ENCODE results near the gene PRKG1.

PRKG1 gene

DNA sequence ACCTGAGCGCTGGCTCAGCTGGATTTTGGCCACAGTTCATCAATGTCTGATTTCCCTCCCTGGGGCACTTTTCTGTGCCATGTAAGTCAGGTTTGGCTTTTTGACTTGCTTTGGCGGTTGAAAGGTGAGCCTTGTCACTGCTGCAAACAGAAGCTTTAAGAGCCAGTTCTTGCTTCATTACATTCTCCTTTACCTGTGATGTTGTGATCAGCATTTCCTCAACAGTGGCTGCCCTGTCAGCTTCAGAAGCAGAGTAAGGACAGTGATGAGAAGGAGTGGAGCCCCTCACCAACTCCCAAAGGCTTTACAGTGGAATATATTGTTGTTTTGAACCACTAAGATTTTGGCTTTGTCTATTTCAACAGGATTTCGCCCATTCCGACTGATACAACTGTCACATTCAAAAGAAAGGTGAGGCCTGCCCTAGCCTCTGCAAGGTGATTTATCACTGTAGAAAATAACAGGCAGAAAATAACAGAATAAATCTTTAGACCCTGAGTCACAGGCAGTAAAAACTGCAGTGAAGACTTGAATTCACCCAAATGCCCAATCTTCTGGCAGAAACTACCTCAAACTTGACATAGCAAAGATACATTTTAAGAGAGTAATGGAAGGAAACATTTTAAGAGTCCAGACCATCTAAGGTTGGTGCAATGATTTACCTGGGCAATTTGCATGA, 1226.5 kb downstream of the PRKG1 start:
- DNase-seq (ENCODE audit: low read depth, low spot score): no peak

DNA sequence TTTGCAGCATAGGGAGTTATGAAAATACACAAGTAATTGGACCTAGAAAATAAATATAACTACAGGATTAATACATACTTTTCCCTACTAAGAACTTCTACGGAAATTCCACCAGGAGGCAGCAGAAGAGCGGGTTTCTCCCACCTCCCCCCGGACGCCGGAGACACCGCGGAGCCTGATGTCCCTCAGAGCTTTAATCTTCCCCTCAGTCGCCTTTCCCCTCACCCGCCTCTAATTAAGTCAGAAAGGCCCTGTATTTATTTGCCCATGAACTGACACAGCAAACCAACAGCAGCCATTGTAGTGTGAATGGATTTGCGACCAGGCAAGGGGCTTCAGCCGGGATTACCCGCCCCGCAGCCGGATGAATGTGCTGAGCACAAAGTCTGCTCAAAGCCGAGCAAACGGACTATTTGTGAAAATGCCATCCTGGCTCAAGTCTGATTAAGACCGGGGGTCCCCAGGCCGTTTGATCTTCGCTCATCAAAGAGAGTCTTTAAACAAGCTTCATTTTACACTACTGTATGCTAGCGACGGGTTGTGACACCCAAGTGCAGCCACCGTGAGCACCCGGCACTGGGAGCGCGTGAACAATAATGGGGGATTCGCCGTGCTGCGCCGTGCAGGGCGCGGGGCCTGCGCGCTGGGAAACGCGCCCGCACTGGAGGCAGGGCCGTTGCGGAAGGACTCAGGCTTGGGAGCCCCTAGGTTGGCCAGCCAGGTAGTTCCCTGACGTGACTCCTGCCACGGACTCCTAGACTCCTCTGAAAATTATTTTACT, 1234.2 kb downstream of the PRKG1 start:
- DNase-seq (ENCODE audit: low read depth, low spot score): no peak

DNA sequence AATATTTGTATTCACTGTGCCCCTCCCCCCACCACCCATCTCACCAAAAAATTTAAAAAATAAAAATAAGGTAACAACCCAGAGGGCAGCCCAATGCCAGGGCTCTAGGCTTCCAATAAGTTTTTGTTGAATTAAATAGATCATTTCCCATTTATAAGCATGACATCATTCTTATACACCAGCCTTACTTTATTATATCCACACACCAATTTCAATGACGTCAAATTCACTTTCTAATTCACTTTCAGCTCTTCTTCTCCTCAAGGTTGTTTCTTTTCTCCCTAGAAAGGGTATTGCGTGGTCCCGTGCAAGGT, 1238.6 kb downstream of the PRKG1 start:
- DNase-seq (ENCODE audit: low read depth, low spot score): no peak

DNA sequence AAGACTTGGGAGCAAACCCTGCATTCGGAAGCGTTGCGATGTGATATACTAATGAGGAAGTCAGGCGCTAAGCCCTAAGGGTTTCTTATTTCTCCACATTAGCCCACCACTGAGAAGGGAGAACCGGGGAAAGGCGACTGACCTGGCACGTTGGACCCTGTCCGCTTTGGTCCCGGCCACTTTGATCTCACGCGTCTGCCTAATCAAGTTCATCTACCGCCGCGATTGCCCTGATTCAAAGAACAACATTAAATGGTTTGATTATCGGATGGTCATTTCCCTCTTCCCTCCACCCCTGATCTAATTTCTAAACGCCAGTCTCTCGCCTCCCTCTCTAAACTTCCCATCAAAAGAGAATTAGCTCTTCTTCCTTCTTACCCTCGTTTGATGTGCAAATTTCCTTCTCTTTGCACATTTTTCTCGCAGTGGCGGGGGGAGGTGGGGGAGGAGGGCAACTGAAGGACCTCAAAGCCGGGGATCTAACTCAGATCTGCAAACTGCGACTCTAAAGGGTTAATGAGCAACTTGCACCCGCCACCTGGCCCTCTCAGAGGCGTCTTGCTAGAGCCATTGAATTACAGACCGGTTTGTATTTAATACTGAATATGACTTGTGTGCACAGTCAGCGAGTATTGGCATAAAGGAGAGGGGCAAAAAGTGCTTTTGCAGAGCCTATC, 1239.1 kb downstream of the PRKG1 start:
- no peak for DNase-seq (ENCODE audit: low read depth, low spot score)

DNA sequence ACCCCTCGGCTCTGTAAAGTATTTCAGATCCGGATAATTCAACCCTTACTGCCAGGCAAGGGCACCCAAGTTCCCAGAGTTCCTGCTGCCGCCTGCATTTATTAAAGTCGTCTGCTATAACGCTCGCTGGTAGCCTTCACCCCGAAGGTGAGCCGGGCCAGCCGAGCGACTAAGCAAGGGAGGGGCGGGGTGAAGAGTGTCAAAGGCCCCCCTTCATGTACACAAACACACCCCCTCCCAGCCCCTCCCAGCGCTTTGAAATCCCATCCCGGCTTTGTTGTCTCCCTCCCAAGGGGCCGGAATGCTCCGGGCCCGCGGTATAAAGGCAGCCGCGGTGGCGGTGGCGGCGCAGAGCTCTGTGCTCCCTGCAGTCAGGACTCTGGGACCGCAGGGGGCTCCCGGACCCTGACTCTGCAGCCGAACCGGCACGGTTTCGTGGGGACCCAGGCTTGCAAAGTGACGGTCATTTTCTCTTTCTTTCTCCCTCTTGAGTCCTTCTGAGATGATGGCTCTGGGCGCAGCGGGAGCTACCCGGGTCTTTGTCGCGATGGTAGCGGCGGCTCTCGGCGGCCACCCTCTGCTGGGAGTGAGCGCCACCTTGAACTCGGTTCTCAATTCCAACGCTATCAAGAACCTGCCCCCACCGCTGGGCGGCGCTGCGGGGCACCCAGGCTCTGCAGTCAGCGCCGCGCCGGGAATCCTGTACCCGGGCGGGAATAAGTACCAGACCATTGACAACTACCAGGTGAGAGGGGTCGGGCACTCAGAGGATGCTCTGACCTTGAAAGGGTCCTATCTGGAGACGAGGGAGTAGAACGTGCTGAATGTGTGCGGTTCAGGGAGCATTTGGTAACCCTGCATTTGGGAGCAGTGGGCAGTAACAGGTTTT, 1239.9 kb downstream of the PRKG1 start, which contains the start of gene DKK1:
DKK1 (plus strand) TSS at position 349 of the 889 bp plus-strand sequence; CDS start at position 503, 154 bp downstream.
- peak; percentile 30 for DNase-seq (ENCODE audit: low read depth, low spot score)

DNA sequence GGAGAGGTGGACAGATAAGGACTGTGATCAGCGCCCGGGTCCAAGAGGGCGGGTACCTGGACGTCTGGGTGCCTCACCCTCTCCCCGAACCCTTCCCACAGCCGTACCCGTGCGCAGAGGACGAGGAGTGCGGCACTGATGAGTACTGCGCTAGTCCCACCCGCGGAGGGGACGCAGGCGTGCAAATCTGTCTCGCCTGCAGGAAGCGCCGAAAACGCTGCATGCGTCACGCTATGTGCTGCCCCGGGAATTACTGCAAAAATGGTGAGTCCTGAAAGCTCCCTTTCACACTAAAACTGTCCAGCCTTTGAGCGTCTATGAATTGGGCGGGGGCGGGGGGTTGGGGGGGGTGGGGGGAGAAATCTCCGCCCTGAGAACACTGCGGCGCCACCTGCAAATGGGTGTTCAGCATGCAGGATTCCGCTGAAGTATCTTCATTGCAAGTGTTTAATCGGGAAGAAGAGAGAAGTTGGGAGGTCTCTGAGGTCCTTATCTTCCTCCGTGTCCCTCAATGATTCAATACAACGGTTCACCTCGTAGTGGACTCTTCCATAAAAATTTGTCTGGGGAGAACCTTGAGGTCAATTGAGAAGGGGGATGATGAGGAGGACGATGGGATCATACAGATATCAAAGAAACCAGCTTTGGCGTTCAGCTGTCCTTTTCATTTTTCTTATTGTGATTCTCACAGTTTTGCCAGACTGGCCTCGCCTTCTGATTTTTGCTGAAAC, 1240.7 kb downstream of the PRKG1 start:
- DNase-seq (ENCODE audit: low read depth, low spot score): no peak

DNA sequence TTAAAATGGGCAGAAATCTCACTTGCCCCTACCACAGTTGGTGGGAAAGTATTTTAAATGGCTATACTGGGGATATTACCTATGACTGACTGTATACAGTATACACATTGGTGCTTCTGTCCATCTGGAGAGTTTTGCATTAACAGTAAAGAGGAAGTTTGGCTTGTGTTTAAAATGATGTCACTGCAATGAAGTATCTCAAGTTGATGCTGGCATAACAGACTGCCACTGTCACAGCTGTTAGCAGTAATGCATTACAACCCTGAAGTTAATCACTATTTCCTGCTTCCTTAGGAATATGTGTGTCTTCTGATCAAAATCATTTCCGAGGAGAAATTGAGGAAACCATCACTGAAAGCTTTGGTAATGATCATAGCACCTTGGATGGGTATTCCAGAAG, 1241.7 kb downstream of the PRKG1 start:
- no peak for DNase-seq (ENCODE audit: low read depth, low spot score)

DNA sequence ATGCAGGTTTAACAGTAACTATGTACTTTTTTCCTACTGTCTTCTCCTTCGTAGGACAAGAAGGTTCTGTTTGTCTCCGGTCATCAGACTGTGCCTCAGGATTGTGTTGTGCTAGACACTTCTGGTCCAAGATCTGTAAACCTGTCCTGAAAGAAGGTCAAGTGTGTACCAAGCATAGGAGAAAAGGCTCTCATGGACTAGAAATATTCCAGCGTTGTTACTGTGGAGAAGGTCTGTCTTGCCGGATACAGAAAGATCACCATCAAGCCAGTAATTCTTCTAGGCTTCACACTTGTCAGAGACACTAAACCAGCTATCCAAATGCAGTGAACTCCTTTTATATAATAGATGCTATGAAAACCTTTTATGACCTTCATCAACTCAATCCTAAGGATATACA, 1242.2 kb downstream of the PRKG1 start:
- no peak for DNase-seq (ENCODE audit: low read depth, low spot score)

DNA sequence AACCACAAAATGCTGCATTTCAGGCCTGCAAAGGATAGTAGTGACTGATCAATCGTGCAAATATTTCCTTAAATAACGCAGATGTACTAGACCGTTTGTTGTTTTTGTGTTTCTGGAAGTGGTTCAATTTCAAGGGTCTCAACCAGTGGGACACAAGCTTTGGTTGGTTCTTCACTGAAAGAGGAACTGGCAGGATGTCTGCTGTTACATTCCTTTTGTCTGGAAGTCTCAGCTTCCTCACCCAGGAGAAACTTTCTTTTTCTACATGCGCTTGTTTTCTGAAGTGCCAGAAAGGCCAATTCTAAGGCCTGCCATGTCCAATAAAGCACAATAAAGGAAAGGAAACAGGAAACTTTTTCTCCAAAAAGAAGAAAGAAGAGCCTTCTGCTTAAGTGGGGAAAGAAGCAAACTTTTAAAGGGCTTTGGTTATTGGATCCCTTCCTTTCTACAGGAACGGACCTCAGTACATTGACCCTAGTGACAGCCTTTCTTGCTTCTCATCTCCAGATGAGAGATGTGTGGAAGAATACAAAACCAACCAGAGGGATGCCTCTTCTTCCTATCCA, 1243.9 kb downstream of the PRKG1 start:
- no peak for DNase-seq (ENCODE audit: low read depth, low spot score)

DNA sequence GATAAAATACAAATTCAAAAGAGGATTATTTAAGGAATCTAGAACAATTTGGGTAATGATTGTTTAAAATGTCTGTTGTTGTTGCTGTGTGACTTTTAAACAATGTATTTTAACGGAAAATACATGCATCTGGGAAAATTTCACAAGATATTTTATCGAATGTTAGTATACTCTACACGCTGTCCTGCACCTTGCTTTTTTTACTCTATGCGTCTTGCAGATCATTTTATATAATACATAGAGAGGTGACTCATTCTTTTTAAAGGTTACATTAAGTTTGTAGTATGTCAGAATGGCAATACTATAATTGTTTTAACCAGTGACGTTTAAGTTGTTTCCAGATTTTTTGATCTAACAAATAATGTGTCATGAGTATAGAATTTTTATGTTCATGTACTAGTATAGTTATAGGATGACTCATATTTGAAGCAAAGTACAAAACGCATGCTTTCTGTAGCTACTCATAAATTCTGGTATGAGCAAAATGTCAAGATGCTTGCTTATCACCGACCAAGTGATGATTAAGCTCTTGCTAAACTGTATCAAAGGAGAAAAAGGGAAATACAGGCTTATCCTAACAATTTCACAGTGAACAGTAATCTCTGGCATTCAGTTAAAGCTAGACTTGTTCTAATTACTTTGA, 1244.7 kb downstream of the PRKG1 start:
- DNase-seq (ENCODE audit: low read depth, low spot score): no peak

DNA sequence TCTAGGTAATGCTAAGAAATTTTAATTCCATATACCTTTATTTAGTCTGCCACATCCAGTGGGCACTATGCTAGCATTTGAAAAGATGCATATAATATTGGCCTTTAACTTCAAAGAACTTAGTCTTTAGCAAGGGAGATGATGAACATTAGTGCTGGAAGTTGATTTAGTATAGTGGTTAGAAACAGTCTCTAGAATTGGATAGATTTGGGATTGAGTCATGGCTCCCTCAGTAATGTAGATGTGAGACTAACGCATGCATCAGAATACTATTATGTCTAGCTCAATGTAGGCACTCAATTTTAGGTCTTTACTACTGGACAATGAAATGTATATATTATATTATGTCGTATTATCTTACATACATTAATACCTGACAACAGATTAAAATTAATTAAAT, 1245.6 kb downstream of the PRKG1 start:
- no peak for DNase-seq (ENCODE audit: low read depth, low spot score)

DNA sequence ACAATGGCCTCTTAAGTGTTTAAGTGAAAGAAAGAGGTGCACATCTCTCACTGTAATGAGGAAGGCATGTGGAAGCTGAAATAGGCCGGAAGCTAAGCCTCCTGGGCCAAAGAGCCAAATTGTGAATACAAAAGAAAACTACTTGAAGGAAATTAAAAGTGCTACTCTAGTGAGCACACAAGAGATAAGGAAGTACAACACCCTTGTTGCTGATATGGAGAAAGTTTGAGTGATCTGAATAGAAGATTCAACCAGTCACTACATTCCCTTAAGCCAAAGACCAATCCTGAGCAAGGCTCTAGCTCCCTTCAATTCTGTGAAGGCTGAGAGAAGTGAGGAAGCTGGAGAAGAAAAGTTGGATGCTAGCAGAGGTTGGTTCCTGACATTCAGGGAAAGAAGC, 1248.0 kb downstream of the PRKG1 start:
- DNase-seq (ENCODE audit: low read depth, low spot score): no peak

DNA sequence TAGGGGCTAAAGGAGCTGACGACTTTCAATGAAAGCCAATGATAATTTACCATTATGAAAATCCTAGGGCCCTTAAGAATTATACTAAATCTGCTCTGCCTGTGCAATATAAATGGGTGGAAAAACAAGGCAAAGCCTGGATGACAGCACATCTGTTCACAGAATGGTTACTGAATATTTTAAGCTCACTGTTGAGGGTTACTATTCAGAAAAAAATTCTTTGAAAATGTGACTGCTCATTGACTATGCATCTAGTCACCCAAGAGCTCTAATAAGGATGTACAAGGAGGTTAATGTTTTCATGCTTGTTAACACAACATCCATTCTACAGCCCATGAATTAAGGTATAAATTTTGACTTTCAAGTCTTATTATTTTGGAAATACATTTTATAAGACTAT, 1248.6 kb downstream of the PRKG1 start:
- DNase-seq (ENCODE audit: low read depth, low spot score): no peak

DNA sequence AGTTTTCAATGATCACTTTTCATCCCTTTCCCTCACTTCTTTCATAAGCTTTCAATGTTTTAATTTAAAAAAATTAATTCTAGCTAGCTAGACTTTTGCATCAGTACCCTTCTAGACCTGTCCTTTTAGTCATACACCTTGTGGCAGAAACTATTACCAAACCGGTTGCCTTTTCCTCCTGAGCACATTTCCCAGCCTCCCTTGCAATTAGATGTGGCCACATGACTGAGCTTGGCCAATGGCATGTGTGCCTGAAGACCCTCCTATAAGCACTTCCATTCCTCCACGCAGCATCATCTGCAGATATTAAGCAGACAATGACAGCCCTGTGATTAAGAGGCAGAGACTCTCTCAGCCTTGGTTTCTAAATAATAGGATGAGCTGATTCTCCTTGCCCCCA, 1252.1 kb downstream of the PRKG1 start:
- no peak for DNase-seq (ENCODE audit: low read depth, low spot score)

DNA sequence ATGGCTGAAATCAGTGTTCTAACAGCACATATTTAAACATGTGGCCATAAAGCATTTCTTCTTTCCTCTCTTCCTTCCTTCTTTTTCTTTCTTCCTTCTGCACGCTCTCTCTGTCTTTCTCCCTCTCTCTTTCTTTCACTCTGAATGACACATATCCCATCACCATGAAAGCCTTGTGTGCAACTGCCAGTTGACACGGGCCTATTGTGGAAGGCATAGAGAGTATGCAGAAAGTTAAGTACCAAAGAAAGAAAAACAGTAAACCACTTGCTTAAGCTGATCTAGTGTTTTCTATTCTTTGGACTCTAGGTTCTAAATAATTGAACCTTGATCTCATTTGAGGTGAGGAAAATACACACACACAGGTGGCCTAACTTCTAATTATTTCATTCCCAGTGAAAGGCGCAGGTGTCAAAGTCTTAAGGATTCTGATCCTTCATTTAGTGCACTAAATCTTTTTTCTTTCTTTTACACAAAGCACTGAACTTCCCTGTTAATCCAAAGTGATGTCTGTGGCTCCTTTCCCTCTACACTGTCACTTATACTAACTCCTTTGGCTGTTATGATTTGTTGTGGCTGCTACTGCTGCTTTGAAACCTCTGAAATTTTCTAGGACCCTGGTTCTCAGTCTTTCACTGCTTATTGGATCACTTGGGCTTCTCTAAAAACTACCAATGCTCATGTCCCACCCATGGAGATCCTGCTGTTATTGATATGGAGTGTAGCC, 1257.5 kb downstream of the PRKG1 start:
- DNase-seq (ENCODE audit: low read depth, low spot score): no peak

DNA sequence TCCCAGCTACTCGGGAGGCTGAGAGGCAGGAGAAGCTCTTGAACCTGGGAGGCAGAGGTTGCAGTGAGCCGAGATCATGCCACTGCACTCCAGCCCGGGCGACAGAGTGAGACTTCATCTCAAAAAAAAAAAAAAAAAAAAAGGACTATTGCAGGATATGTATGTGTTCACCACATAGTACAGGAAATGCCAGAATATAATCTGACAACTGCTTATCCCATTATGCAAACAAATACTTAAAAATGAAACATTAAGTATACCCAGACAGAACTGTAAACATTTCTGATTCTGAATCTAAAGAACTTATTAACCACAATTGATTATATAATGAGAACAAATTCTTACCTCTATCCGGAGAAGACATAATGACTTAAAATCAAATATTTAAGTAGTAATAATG, 1258.5 kb downstream of the PRKG1 start:
- no peak for DNase-seq (ENCODE audit: low read depth, low spot score)

DNA sequence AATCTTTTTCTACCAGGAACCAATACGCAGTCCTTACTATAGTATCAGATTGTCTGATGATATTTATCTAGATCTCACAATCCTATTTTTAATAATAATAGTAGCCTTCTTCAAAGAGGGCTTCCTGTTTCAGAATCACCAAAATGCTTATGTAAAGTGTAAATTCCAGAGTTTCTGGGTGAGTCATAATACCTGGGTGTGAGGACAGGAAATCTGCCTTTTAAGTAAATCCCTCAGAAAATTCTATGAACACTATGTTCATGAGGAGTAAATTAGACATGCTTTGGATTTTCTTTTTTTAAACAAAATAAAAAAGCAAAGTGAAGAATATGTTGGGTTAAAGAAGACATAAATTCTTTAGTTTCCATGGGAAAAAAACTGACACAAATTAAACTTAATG, 1260.3 kb downstream of the PRKG1 start:
- DNase-seq (ENCODE audit: low read depth, low spot score): no peak

DNA sequence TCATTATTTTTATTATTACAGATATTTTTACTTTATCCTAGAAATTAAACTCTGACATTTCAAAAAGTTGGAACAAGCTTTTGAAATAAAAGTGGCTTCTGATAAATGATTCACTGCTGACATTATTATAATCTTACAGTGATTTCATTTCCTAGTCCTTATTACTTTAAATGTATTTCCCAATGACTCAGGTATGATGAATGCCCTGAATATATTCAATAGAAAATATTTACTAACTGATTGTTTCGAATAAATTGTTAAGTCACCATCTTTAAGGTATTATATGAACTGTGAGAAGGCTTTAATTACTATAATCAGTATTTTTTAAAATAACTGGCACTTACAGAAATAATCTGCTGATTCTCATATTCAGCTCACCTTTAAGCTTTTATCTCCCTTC, 1261.4 kb downstream of the PRKG1 start:
- DNase-seq (ENCODE audit: low read depth, low spot score): no peak

DNA sequence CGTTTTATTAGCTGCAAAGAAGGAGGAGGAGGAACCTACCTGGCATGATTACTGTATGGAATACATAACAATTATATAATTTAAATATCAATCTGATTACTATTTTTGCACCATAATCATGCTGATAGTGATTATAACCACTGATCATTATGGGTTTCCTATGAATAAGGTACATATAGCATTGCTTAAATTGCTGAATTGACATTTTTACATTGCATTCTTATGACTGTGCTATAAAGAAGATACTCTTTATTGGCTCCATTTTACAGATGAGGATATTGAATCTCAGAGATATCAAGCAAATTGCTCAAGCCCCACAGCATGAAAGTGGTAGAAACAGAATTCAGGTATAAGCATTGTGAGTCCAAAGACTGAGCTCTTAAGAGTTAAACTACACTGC, 1262.9 kb downstream of the PRKG1 start:
- DNase-seq (ENCODE audit: low read depth, low spot score): no peak

DNA sequence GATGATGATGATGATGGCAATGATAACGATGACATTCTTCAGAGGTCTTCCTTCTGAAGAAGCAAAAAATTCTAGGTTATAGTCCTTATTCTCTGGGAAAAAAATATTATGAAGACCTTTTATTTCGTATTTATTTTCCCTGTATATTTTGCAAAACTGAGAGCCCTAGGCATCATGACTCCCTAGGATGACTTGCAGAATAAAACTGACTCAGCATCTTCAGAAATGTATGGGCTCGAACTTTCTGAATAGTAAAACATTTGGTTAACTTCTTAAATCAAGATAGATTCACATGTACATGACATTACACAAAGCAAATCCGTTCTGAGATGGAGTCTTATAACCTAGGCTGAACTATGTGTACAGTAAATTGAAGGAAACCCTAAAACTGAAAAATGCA, 1269.2 kb downstream of the PRKG1 start:
- no peak for DNase-seq (ENCODE audit: low read depth, low spot score)
